Endothelial cell (in vitro differentiated cells): ENCODE results near the gene SPRY1. TPM values are rescaled to one million over a fixed set of nuclear protein-coding genes. Genes with fewer than 3 reads are reported as not detected.

Experiments used
- DNase-seq: peaks from one replicate; pipeline ENCODE4 v3.0.0; 2021; ENCODE audit warnings: low spot score
- H3K27ac Mint-ChIP-seq: one replicate; pipeline ENCODE4 v1.8.0; 2021; ENCODE audit warnings: mixed read lengths, inconsistent platforms; ENCODE audit not compliant: unreplicated experiment
- H3K27me3 Mint-ChIP-seq: one replicate; pipeline ENCODE4 v1.8.0; 2021; ENCODE audit warnings: mild to moderate bottlenecking, moderate library complexity, mixed read lengths, inconsistent platforms; ENCODE audit not compliant: unreplicated experiment
- H3K36me3 Mint-ChIP-seq: one replicate; pipeline ENCODE4 v1.8.0; 2021; ENCODE audit warnings: mild to moderate bottlenecking, low read depth, mixed read lengths, inconsistent platforms; ENCODE audit not compliant: unreplicated experiment
- H3K4me1 Mint-ChIP-seq: one replicate; pipeline ENCODE4 v1.8.0; 2021; ENCODE audit warnings: mild to moderate bottlenecking, mixed read lengths, inconsistent platforms; ENCODE audit not compliant: unreplicated experiment
- H3K4me3 Mint-ChIP-seq: one replicate; pipeline ENCODE4 v1.8.0; 2021; ENCODE audit warnings: mild to moderate bottlenecking, mixed read lengths, inconsistent platforms; ENCODE audit not compliant: unreplicated experiment
- H3K9me3 Mint-ChIP-seq: one replicate; pipeline ENCODE4 v1.8.0; 2021; ENCODE audit warnings: mixed read lengths, inconsistent platforms; ENCODE audit not compliant: unreplicated experiment
- total RNA-seq: library from RNA; stranded (reverse); fragmentation: NEBNext Ultra II Directional; extraction: Animal tissue kit (Norgen Biotek cat#: 25700); gene quantifications from one replicate; pipeline ENCODE4 v1.2.1, GENCODE V29; 2021; ENCODE audit not compliant: unreplicated experiment
- TF ChIP-seq, protein P1 (sequence below): fragments of 200-600 bp; sonication (generic); IDR thresholded peaks from one replicate; pipeline ENCODE4 v1.5.0; 2021; ENCODE audit warnings: antibody characterized with exemption; ENCODE audit not compliant: unreplicated experiment

Gene SPRY1
- total RNA-seq, 1 donor from 2014 or later: 58.3 TPM

DNA sequence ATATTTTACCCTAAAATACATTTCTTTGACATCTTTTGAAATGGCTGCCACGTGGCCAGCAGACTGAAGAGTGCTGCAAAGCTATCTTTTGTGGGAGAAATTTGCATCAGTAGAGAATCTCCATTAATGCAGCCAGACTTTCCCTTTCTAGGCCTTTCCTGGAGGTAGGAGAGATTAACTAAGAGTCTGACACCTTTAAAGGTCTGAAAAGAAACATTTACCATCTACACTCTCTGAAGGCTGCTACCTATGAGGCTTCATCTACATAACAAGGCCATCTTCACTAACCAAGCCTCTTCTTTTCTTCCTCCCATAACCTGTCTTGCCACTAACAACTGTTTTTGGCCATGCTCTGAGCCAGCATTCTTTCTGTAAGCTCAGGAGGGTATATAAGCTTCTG, 17.8 kb upstream of the SPRY1 start:
- DNase-seq: no peak
- Mint-ChIP-seq H3K4me1 (peaks cover 7% of the 10 kb centered on the region), H3K36me3 (no peaks in the 10 kb centered on the region), H3K9me3 (no peaks in the 10 kb centered on the region), H3K27ac (no peak overlapping the region), H3K27me3 (no peaks in the 10 kb centered on the region), H3K4me3 (no peak overlapping the region)
- TF ChIP-seq, protein P1, sequence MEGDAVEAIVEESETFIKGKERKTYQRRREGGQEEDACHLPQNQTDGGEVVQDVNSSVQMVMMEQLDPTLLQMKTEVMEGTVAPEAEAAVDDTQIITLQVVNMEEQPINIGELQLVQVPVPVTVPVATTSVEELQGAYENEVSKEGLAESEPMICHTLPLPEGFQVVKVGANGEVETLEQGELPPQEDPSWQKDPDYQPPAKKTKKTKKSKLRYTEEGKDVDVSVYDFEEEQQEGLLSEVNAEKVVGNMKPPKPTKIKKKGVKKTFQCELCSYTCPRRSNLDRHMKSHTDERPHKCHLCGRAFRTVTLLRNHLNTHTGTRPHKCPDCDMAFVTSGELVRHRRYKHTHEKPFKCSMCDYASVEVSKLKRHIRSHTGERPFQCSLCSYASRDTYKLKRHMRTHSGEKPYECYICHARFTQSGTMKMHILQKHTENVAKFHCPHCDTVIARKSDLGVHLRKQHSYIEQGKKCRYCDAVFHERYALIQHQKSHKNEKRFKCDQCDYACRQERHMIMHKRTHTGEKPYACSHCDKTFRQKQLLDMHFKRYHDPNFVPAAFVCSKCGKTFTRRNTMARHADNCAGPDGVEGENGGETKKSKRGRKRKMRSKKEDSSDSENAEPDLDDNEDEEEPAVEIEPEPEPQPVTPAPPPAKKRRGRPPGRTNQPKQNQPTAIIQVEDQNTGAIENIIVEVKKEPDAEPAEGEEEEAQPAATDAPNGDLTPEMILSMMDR: no peak

DNA sequence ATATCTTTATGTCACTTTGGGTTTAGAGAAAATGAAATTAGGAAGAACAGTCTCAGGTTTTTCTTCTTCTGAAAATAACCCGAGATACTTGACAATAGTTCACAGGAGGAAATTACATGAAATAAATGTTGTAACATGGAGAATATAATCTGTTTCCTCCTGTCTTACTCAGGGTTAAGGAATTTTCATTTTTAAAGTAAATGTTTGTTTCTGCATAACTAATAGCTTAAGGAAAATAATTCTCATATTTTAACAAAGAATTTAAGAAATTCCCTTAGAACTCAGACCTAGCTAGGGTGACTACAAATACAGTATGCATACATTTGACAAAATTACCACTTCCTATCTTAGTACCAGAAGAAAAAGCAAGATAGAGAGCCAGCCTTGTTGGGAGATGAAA, 17.2 kb upstream of the SPRY1 start:
- H3K27ac Mint-ChIP-seq: no peak overlapping the region
- H3K4me1 Mint-ChIP-seq: peaks cover 7% of the 10 kb centered on the region
- H3K4me3 Mint-ChIP-seq: no peak overlapping the region
- DNase-seq: no peak
- no peaks in the 10 kb centered on the region for H3K27me3 Mint-ChIP-seq
- no peaks in the 10 kb centered on the region for H3K36me3 Mint-ChIP-seq
- TF ChIP-seq, protein P1: no peak
- no peaks in the 10 kb centered on the region for H3K9me3 Mint-ChIP-seq

DNA sequence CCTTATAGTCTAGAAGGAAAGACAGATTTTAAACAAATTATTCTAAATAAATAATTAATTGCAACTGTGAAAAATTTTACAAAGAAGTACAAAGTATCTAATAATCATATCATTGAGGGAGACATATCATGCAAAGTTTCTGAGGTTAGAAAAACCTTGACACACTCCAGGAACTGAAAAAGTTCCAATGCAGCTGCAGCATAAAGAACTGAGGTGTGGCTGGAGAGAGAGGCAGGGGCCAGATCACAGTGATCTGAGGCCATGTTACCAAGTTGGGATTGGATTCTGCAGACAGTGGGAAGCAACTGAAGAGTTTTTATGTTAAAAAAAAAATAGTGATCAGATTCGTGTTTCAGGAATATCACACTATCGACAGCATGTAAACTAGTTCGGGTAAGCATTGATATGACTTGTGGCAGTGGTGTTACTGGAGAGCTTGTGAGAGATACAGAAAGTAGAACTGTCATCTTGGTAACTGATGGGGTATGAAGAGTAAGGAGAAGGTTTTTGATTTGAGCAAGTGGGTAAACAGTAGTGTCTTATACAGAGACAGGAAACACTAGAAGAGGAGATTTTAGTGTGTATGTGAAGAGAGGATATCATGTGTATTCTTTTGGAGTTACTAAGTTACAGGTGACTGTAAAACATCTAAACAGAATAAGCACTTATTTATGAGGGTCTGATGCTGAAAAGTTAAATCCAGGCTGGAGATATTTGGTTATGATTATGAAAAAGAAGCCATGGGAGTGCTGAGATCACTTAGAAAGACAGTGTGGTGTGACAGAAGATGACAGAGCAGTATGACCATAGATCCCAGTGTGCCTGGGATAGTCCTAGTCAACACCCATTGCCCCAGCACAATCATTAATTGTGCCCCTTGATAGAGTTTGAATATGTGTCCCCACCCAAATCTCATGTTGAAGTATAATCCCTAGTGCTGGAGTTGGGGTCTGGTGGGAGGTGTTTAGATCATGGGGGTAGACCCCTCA, 15.6 kb upstream of the SPRY1 start:
- Mint-ChIP-seq H3K9me3 (no peaks in the 10 kb centered on the region), H3K27ac (no peak overlapping the region), H3K4me3 (no peak overlapping the region), H3K36me3 (no peaks in the 10 kb centered on the region), H3K4me1 (peaks cover 10% of the 10 kb centered on the region), H3K27me3 (no peaks in the 10 kb centered on the region)
- DNase-seq: no peak
- TF ChIP-seq, protein P1: no peak

DNA sequence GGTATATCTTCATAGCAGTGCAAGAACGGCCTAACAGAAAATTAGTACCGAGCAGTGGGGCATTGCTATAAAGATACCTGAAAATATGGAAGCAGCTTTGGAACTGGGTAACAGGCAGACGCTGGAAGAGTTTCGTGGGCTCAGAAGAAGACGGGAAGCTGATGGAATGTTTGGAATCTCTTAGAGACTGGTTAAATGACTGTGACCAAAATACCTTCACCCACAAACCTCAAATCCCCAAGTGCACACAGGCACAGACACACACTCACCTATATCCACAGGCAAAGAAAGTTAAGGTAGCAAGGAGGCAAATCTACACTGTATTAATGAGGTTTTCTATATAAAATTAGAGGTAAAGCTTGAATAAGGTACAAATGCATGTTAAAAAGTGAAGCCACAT, 14.6 kb upstream of the SPRY1 start:
- Mint-ChIP-seq H3K36me3 (no peaks in the 10 kb centered on the region), H3K4me3 (no peak overlapping the region), H3K27ac (no peak overlapping the region), H3K27me3 (no peaks in the 10 kb centered on the region), H3K9me3 (no peaks in the 10 kb centered on the region), H3K4me1 (peaks cover 17% of the 10 kb centered on the region)
- TF ChIP-seq, protein P1: no peak
- no peak for DNase-seq

DNA sequence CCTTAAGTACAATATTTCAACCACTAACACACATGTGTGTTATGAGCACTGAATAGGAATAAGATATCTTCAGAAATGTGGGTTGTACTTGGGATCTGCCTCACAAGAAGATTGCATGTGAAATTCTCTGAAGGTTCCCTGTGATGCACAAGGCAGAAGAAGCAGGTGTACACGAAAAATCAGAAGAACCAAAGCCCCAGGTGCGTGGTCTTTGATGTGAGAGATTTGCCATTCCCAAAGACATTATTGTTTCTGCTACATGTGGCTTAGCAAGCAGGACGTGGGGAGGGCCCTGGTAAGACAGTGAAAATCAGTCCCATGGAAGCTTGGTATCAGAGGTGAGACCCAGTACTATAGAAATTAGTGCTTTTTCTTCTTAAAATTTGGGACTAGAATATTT, 13.0 kb upstream of the SPRY1 start:
- no peaks in the 10 kb centered on the region for H3K36me3 Mint-ChIP-seq
- H3K27ac Mint-ChIP-seq: no peak overlapping the region
- H3K9me3 Mint-ChIP-seq: no peaks in the 10 kb centered on the region
- no peak for DNase-seq
- H3K27me3 Mint-ChIP-seq: no peaks in the 10 kb centered on the region
- H3K4me3 Mint-ChIP-seq: no peak overlapping the region
- H3K4me1 Mint-ChIP-seq: peaks cover 17% of the 10 kb centered on the region
- TF ChIP-seq, protein P1: no peak
